Measurements from ENCODE around the gene FSTL5. TPM values are rescaled to one million over a fixed set of nuclear protein-coding genes. Genes with fewer than 3 reads are reported as not detected.

The FSTL5 gene
- total and polyA plus RNA-seq, 9 of the 15 experiments (the other 6 are each of a cell fraction or from before 2014, with no cell fraction given): 0.09 to 3.1 (median 0.50) TPM; not detected in 1

DNA sequence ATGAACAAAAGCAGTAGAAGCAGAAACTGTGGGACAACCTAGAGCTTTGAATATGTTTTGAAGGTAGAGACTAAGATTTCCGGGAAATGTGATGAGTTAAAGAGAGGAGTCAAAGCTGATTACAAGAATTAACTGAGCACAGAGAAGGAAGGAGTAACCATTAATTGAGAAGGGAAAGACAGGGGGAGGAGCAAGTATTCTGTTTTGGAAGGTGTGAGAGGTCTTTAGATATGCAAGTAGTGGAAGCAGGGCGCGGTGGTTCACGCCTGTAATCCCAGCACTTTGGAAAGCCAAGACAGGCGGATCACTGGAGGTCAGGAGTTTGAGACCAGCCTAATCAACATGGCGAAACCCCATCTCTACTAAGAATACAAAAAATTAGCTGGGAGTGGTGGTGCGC lies 171.5 kb downstream of the FSTL5 start:
- no peaks in the 10 kb centered on the region for H3K36me3 ChIP-seq (ENCODE audit: control insufficient read depth, insufficient read depth, low read length)
- no peak overlapping the region for H3K27ac ChIP-seq (ENCODE audit: extremely low read depth, low read depth, low read length)
- ChIA-PET CTCF (ENCODE audit: low intra/inter-chr PET ratio) (no interaction called here), POLR2A (no interaction called here)
- intact Hi-C loops (cut with micrococcal nuclease) (no loop called here), in situ Hi-C loops (cut with MboI) (no loop called here)
- no TSS peak for BruUV-seq (replicated peaks)
- ATAC-seq (no peak), DNase-seq (ENCODE audit: extremely low read depth in 1 of 4, low spot score in 3 of 4) (no peak), FAIRE-seq (no peak)
- no peaks in the 10 kb centered on the region for H4K20me1 ChIP-seq (replicated peaks; ENCODE audit: control insufficient read depth, insufficient read depth, low read length)
- H3K4me2 ChIP-seq (ENCODE audit: insufficient read depth, low read length): no peak overlapping the region
- TF ChIP-seq CREB1 (IDR thresholded peaks at IDR 0.05) (no peak), CREB1 (CRISPR knock-in tag; IDR thresholded peaks at IDR 0.05) (no peak), ZNF224 (CRISPR knock-in tag; IDR thresholded peaks at IDR 0.05) (no peak), MEF2D (tag; conservative IDR thresholded peaks at IDR 0.05; ENCODE audit: low read depth) (no peak), HDAC2 (IDR thresholded peaks at IDR 0.05) (no peak), NFYB (IDR thresholded peaks at IDR 0.05; ENCODE audit: extremely low read depth, insufficient read length) (no peak), TCF7 (IDR thresholded peaks at IDR 0.05; ENCODE audit: borderline replicate concordance) (no peak), ELF2 (CRISPR knock-in tag; IDR thresholded peaks at IDR 0.05) (no peak), PTBP1 (IDR thresholded peaks at IDR 0.05; ENCODE audit: low read depth, low read length) (no peak), ZNF212 (CRISPR knock-in tag; IDR thresholded peaks at IDR 0.05) (no peak)
- TF ChIP-seq, protein P1, sequence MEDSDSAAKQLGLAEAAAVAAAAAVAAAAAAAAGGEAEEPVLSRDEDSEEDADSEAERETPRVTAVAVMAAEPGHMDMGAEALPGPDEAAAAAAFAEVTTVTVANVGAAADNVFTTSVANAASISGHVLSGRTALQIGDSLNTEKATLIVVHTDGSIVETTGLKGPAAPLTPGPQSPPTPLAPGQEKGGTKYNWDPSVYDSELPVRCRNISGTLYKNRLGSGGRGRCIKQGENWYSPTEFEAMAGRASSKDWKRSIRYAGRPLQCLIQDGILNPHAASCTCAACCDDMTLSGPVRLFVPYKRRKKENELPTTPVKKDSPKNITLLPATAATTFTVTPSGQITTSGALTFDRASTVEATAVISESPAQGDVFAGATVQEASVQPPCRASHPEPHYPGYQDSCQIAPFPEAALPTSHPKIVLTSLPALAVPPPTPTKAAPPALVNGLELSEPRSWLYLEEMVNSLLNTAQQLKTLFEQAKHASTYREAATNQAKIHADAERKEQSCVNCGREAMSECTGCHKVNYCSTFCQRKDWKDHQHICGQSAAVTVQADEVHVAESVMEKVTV (CRISPR knock-in tag; IDR thresholded peaks at IDR 0.05): no peak
- TF ChIP-seq, protein P2, sequence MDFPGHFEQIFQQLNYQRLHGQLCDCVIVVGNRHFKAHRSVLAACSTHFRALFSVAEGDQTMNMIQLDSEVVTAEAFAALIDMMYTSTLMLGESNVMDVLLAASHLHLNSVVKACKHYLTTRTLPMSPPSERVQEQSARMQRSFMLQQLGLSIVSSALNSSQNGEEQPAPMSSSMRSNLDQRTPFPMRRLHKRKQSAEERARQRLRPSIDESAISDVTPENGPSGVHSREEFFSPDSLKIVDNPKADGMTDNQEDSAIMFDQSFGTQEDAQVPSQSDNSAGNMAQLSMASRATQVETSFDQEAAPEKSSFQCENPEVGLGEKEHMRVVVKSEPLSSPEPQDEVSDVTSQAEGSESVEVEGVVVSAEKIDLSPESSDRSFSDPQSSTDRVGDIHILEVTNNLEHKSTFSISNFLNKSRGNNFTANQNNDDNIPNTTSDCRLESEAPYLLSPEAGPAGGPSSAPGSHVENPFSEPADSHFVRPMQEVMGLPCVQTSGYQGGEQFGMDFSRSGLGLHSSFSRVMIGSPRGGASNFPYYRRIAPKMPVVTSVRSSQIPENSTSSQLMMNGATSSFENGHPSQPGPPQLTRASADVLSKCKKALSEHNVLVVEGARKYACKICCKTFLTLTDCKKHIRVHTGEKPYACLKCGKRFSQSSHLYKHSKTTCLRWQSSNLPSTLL (IDR thresholded peaks at IDR 0.05): no peak
- TF ChIP-seq, protein P3, sequence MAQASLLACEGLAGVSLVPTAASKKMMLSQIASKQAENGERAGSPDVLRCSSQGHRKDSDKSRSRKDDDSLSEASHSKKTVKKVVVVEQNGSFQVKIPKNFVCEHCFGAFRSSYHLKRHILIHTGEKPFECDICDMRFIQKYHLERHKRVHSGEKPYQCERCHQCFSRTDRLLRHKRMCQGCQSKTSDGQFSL (CRISPR knock-in tag; IDR thresholded peaks at IDR 0.05): no peak
- TF ChIP-seq, protein P3 (tag; IDR thresholded peaks at IDR 0.05): no peak
- no peak overlapping the region for H2AFZ ChIP-seq (ENCODE audit: low read depth, low read length)
- no peak overlapping the region for H3K9ac ChIP-seq (ENCODE audit: insufficient read depth in 1 of 2, low read depth in 2 of 2, low read length in 2 of 2)
- no peaks in the 10 kb centered on the region for H3K79me2 ChIP-seq (ENCODE audit: control insufficient read depth, insufficient read depth, low read length)
- H3K9me3 ChIP-seq (replicated peaks; ENCODE audit: control insufficient read depth, insufficient read depth, low read depth, low read length): no peaks in the 10 kb centered on the region
- no peak overlapping the region for H3K4me3 ChIP-seq
- no peaks in the 10 kb centered on the region for H3K9me1 ChIP-seq (ENCODE audit: control insufficient read depth, insufficient read depth, low read length)
- no peaks in the 10 kb centered on the region for H3K4me1 ChIP-seq (replicated peaks in 1 of 2; ENCODE audit: control insufficient read depth in 2 of 2, insufficient read depth in 2 of 2, low read length in 2 of 2)
- H3K27me3 ChIP-seq (ENCODE audit: control insufficient read depth in 2 of 2, insufficient read depth in 2 of 2, low read length in 2 of 2): no peaks in the 10 kb centered on the region
- WGBS (ENCODE audit: insufficient coverage, low coverage, missing lambda C conversion rate): 0% methylated on average over 1 of the region's 7 CpGs
